ENCODE data around the gene OR10K2. TPM values are rescaled to one million over a fixed set of nuclear protein-coding genes. Genes with fewer than 3 reads are reported as not detected.

The OR10K2 gene
- total and polyA plus RNA-seq, 4 donors, result not detected

GRCh38 chr1:158396646-158397045, 29.4 kb downstream of the OR10K2 start:
- Histone ChIP-seq H3K9ac (ENCODE audit: low read depth in 1 of 2, low read length in 2 of 2) (no peak overlapping the region), H3K4me3 (ENCODE audit: low read depth in 1 of 3, low read length in 3 of 3) (no peak overlapping the region), H3K4me1 (ENCODE audit: control insufficient read depth in 4 of 4, insufficient read depth in 4 of 4, low read length in 3 of 4) (no peaks in the 10 kb centered on the region), H3K27ac (ENCODE audit: low read depth in 1 of 2, low read length in 2 of 2) (no peak overlapping the region), H3K27me3 (ENCODE audit: control insufficient read depth in 4 of 4, insufficient read depth in 4 of 4, low read length in 3 of 4) (no peaks in the 10 kb centered on the region), H3K9me3 (ENCODE audit: control insufficient read depth in 4 of 4, low read length in 3 of 4) (peaks cover 0 to 2% (median 0%) of the 10 kb centered on the region in 4 donors), H3K36me3 (ENCODE audit: control insufficient read depth in 4 of 4, insufficient read depth in 3 of 4, low read depth in 1 of 4, low read length in 3 of 4) (no peaks in the 10 kb centered on the region)
- TF ChIP-seq TAF1 (conservative IDR thresholded peaks at IDR 0.05), result no peak
- TF ChIP-seq EGR1 (IDR thresholded peaks at IDR 0.05; ENCODE audit: low read depth in 2 of 2), result no peak
- no peak for TF ChIP-seq SP1 (IDR thresholded peaks at IDR 0.05)
- TF ChIP-seq NR2F2 (IDR thresholded peaks at IDR 0.05), result no peak
- TF ChIP-seq, protein P1, sequence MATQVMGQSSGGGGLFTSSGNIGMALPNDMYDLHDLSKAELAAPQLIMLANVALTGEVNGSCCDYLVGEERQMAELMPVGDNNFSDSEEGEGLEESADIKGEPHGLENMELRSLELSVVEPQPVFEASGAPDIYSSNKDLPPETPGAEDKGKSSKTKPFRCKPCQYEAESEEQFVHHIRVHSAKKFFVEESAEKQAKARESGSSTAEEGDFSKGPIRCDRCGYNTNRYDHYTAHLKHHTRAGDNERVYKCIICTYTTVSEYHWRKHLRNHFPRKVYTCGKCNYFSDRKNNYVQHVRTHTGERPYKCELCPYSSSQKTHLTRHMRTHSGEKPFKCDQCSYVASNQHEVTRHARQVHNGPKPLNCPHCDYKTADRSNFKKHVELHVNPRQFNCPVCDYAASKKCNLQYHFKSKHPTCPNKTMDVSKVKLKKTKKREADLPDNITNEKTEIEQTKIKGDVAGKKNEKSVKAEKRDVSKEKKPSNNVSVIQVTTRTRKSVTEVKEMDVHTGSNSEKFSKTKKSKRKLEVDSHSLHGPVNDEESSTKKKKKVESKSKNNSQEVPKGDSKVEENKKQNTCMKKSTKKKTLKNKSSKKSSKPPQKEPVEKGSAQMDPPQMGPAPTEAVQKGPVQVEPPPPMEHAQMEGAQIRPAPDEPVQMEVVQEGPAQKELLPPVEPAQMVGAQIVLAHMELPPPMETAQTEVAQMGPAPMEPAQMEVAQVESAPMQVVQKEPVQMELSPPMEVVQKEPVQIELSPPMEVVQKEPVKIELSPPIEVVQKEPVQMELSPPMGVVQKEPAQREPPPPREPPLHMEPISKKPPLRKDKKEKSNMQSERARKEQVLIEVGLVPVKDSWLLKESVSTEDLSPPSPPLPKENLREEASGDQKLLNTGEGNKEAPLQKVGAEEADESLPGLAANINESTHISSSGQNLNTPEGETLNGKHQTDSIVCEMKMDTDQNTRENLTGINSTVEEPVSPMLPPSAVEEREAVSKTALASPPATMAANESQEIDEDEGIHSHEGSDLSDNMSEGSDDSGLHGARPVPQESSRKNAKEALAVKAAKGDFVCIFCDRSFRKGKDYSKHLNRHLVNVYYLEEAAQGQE (IDR thresholded peaks at IDR 0.05), result no peak
- no peak for TF ChIP-seq RXRA (IDR thresholded peaks at IDR 0.05)
- TF ChIP-seq GABPA (IDR thresholded peaks at IDR 0.05 in 1 of 2, conservative IDR thresholded peaks at IDR 0.05 in 1 of 2), result no peak
- no peak for TF ChIP-seq FOXA2 (IDR thresholded peaks at IDR 0.05)
- TF ChIP-seq YY1 (IDR thresholded peaks at IDR 0.05), result no peak
- TF ChIP-seq, protein P2, sequence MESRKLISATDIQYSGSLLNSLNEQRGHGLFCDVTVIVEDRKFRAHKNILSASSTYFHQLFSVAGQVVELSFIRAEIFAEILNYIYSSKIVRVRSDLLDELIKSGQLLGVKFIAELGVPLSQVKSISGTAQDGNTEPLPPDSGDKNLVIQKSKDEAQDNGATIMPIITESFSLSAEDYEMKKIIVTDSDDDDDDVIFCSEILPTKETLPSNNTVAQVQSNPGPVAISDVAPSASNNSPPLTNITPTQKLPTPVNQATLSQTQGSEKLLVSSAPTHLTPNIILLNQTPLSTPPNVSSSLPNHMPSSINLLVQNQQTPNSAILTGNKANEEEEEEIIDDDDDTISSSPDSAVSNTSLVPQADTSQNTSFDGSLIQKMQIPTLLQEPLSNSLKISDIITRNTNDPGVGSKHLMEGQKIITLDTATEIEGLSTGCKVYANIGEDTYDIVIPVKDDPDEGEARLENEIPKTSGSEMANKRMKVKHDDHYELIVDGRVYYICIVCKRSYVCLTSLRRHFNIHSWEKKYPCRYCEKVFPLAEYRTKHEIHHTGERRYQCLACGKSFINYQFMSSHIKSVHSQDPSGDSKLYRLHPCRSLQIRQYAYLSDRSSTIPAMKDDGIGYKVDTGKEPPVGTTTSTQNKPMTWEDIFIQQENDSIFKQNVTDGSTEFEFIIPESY (IDR thresholded peaks at IDR 0.05), result no peak
- TF ChIP-seq ATF3 (IDR thresholded peaks at IDR 0.05), result no peak
- no peak for TF ChIP-seq RAD21 (IDR thresholded peaks at IDR 0.05)
- no peak for TF ChIP-seq JUND (IDR thresholded peaks at IDR 0.05)
- TF ChIP-seq HNF4A (conservative IDR thresholded peaks at IDR 0.05), result no peak
- TF ChIP-seq FOXA1 (IDR thresholded peaks at IDR 0.05), result no peak
- TF ChIP-seq MAX (IDR thresholded peaks at IDR 0.05), result no peak
- TF ChIP-seq HNF4G (IDR thresholded peaks at IDR 0.05), result no peak
- TF ChIP-seq, protein P3, sequence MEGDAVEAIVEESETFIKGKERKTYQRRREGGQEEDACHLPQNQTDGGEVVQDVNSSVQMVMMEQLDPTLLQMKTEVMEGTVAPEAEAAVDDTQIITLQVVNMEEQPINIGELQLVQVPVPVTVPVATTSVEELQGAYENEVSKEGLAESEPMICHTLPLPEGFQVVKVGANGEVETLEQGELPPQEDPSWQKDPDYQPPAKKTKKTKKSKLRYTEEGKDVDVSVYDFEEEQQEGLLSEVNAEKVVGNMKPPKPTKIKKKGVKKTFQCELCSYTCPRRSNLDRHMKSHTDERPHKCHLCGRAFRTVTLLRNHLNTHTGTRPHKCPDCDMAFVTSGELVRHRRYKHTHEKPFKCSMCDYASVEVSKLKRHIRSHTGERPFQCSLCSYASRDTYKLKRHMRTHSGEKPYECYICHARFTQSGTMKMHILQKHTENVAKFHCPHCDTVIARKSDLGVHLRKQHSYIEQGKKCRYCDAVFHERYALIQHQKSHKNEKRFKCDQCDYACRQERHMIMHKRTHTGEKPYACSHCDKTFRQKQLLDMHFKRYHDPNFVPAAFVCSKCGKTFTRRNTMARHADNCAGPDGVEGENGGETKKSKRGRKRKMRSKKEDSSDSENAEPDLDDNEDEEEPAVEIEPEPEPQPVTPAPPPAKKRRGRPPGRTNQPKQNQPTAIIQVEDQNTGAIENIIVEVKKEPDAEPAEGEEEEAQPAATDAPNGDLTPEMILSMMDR (IDR thresholded peaks at IDR 0.05; ENCODE audit: low read depth, low read length, missing input control), result no peak
- DNase-seq (ENCODE audit: low spot score), result no peak
- 86% methylated on average over 3 of the region's 3 CpGs for WGBS
